ENCODE results near the gene PLPPR3.

- TF ChIP-seq CTCF (IDR thresholded peaks at IDR 0.05 in 4 of 5, conservative IDR thresholded peaks at IDR 0.05 in 1 of 5) (no peak), POLR2A (IDR thresholded peaks at IDR 0.05) (no peak)
These were observed 17.2 kb downstream of the PLPPR3 start for GRCh38 chr19:804419-805165.

All from gastrocnemius medialis (tissue), 4 donors.